Neural progenitor cell (in vitro differentiated cells): ENCODE measurements around the gene HAT1.

ENCODE experiments used
- CTCF ChIP-seq: fragments of 200-600 bp; sonication (generic); IDR thresholded peaks from 2 replicates; pipeline ENCODE4 v1.5.1; 2017; ENCODE audit warnings: antibody characterized with exemption, mild to moderate bottlenecking
- EZH2 ChIP-seq: fragments of 200-600 bp; sonication (generic); IDR thresholded peaks from 2 replicates; pipeline ENCODE4 v1.6.1; 2017; ENCODE audit warnings: antibody characterized with exemption, mild to moderate bottlenecking, moderate library complexity
- EZH2phosphoT487 ChIP-seq: fragments of 200-600 bp; sonication (generic); IDR thresholded peaks from 2 replicates; pipeline ENCODE4 v1.6.1; 2017; ENCODE audit warnings: antibody characterized with exemption

GRCh38 chr2:171952276-171952675, 30.0 kb downstream of the HAT1 start:
- TF ChIP-seq EZH2phosphoT487 = no peak
- TF ChIP-seq CTCF = no peak
- no peak for TF ChIP-seq EZH2
